Germinal center (tissue), 1 donor: ENCODE results near the gene PPFIA4.

Experiments used
- DNase-seq: peaks from one replicate; pipeline ENCODE4 v3.0.0; 2012; ENCODE audit warnings: mixed read lengths, low spot score

The PPFIA4 gene

GRCh38 chr1:203060115-203060514 lies 33.8 kb downstream of the PPFIA4 start:
- no peak for DNase-seq

DNA sequence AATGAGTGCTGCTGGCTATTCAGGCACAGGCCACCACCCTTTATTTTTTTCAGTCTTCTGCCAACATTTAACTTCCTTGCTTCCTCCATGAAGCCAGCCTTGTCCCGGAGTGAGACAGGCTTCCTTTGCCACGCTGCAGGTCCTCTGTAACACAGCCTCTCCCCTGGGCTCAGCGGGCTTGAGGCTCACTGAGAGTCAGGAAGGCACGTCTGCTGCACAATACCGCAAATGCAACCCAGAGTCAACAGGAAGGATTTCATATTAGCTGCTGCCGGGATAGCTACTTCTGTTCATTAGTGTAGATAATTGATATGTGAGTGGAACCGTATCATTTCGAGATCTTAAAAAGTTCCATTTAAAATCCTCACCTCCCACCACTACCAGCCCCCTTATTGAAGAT lies 37.0 kb downstream of the PPFIA4 start:
- no peak for DNase-seq

- DNase-seq, result no peak
Observed at GRCh38 chr1:203065191-203065590, 38.9 kb downstream of the PPFIA4 start.

DNA sequence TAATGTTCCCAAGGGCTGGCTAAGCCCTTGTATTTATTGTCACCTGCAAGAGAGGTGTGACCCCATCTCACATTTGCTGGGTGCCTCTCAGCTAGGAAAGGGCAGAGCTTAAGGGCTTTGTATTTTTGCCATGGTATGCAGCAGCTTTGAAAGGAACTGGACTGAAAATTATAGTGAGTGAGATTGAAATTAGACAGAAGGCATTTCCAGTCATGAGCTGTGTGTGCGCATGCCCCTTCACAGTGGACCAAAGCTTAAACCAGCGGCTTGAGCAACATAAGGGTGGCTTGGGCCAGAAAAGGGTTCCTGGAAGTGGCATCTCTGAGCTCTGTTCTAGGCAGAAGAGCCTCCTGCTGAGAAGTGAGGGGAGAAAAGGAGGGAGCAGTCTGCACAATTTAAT lies 39.7 kb downstream of the PPFIA4 start:
- DNase-seq, result no peak

DNA sequence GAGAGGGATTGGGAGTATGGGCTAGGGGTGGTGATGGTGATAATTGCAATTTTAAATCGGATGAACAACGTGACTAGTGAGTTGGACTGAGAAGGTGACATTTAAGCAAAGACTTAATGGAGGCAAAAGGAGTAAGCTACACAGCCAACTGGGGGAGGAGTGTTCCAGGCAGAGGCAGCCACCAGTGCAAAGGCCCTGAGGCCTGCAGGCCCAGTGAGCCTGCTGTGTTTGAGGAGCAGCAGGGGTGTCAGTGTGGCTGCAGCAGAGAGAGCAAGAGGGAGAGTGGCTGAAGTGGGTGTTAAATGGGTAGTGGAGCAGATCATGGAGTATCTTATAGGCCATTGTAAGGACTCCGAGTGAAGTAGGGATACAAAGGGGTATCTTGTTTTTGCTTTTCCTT lies 40.7 kb downstream of the PPFIA4 start:
- no peak for DNase-seq

- no peak for DNase-seq
Observed at GRCh38 chr1:203069030-203069747, 42.9 kb downstream of the PPFIA4 start.

GRCh38 chr1:203072002-203072602 lies 45.8 kb downstream of the PPFIA4 start:
- DNase-seq, result no peak

DNA sequence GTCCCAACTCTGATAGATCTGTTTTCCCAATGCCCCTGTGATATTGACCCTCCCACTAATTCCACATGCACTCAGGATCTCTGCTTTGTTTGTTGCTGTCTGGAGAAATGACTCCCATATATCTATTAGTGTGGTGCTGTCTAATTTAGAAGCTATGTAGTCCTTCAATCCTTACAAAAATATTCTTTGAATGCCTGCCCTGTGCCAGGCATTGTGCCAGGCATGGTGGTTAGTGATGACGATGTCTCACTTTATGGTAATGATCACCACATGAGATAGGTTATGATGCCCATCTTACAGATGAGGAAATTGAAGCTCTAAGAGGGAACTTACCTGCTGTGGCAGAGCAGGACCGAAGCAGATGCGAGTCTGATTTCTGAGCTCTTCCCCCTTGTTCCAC lies 46.6 kb downstream of the PPFIA4 start:
- no peak for DNase-seq

GRCh38 chr1:203073469-203073868 lies 47.2 kb downstream of the PPFIA4 start:
- no peak for DNase-seq

DNA sequence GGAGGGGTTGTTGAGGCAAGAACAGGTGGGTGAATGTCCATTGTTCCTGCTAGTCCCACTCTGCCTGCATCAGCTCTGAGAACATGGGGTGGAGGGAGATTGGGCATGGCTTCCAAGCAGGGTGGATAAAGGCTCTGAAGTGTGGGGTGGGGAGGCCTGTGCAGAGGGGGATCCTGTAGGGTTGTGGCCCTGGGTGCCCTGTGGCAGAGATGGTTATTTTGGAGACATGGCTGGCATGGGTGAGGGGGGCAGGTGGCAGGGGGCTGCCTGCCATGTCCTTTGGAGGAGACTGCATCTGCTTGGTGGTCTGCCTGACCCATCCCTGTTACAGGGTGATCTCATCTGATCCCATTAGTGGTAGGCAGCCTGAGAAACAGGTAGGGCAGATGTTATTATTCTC lies 48.3 kb downstream of the PPFIA4 start:
- DNase-seq, result no peak

DNA sequence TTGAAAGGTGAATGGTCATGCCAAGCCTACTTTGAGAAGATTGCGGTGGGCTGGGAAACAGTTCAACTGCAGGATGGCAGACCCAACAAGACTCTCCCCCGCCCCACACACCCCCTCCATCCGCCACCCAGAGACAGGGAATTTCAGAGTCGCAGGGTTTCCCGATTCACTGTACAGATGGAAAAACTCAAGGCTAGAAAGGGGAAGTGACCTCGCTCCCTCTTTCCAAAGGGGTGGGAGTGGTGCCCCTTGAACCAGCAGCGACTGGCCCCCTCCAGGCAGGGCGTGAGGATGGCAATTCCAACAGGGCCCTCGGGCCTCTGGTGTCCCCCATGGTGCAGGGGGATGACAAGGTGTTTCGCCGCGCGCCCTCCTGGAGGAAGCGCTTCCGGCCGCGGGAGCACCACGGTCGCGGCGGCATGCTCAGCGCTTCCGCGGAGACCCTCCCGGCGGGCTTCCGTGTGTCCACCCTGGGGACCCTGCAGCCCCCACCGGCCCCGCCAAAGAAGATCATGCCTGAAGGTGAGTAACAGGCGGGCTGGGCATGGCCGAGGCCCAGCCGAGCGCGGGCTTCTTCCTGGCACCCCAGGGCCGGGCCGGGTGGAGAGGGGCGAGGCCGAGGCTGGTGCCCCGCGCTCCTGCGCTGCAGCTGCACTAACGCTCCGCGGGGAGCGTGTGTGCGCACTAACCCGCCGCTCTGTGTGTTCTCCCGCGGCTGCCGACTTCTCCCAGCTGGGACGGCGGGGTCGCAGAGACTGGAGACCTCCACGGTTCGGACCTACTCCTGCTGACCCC lies 49.1 kb downstream of the PPFIA4 start:
- peak; percentile 32 for DNase-seq

- DNase-seq, result no peak
Observed at GRCh38 chr1:203076031-203076511, 49.8 kb downstream of the PPFIA4 start.

DNA sequence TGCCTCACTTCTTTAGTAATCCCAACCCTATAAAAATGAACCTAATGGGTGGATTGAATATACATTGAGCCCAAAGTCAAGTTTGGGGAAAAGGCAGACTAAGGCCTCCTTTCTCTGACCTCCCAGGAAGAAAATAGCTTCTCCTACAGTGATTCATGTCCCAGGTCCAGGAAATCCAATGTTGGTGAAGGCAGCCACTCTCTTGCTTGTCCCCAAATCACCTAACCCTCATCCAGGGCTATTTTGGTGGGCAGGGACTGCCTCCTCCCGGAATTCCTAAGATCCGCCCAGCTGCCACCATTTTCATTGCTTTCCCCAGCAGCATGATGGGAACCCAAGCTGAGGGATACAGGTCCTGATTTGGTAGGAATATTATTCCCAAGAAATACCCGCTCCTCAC lies 51.1 kb downstream of the PPFIA4 start:
- no peak for DNase-seq

DNA sequence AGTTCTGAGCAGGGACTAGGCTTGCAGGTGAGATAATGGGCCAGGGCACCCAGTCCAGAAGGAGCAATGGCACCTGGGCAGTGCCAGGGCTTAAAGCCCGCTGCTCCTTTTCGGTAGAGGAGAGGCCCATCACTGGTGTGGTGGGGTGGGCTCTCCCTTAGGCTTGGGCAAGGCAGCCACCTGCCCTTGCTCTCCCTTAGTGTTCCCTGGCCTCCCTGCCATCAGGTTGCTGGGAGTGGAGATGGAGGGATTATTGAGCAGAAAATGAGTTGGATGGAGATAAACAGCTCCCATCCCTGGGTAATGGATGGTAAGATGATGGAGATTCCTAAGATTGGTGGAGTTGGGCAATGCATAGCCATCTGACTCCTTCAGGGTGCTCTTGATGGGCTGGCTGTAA lies 51.7 kb downstream of the PPFIA4 start:
- DNase-seq, result no peak

DNA sequence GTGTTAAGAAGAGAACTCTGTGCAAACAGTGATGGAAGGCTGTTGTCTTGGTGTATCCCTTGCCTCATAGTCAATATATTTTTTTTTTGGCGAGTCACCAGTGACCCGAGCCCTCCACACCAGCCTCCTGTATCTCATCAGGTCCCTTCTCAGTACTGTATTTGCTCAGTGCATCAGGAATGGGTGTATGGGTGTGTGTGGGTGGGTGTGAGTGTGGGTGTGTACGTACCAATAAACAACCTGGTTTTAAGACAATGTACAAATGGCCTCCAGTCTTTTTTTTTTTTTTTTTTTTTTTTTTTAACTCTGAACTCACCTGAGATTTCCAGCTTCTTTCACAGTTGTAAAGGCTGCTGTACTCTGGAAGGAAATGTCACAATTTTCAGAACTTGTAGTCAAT lies 52.2 kb downstream of the PPFIA4 start:
- no peak for DNase-seq

- no peak for DNase-seq
Observed at GRCh38 chr1:203080456-203080855, 54.2 kb downstream of the PPFIA4 start.

DNA sequence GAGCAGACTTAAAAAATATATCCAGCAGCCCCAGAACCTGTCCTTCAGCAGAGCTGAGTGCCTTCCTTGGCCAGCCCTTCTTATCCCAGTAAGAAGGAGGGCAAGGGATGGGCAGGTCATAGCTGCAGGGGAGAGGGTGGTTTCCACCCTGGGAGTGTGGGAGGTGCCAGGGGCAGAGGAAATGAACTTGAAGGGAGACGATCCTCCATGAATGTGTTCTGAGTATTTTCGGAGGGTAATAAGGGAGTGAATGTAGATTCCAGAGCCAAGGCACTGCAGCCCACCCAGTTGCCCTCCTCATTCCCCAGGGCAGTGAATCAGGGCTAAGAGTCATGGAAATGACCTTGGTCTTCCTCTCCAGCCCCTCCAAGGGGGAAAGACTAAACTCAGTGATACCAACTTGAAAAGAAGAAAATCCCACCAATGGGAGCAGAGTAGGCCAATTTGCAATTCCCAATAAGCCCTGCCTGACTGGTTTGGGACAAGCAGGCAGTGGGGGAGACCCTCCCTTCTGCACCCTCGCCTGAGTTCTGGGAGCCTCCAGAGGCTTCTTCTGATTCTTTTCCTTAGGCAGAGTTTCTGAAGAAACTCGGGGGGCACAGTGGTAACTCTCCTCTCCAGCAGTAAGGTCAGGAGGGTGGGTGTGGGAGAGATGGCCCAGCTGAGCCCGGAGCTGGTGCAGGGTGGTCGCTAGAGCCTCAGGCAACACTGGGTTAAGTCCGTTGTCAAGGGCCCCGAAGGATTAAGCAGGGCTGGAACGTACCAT lies 55.4 kb downstream of the PPFIA4 start:
- DNase-seq, result no peak

- DNase-seq, result no peak
Observed at GRCh38 chr1:203082231-203082505, 55.9 kb downstream of the PPFIA4 start.

GRCh38 chr1:203082571-203083462 lies 56.5 kb downstream of the PPFIA4 start:
- no peak for DNase-seq

GRCh38 chr1:203083463-203083921 lies 57.2 kb downstream of the PPFIA4 start:
- no peak for DNase-seq
